Activated CD4-positive, alpha-beta T cell treated with anti-CD3 and anti-CD28 coated beads, Interleukin-2, Interleukin-6, amounts not matched to agents 100 ng/mL and 50 ng/mL, durations not matched to agents 16 hours and 8 hours (primary cell): ENCODE measurements around the gene PRKCA.

Experiments used
- DNase-seq: peaks from one replicate; pipeline ENCODE4 v3.0.0-alpha.2; 2020

PRKCA gene

GRCh38 chr17:66493283-66494019, 191.0 kb downstream of the PRKCA start:
- no peak for DNase-seq

- peak; percentile 33 for DNase-seq
These were observed 191.8 kb downstream of the PRKCA start for GRCh38 chr17:66494023-66494803.

- no peak for DNase-seq
These were observed 192.6 kb downstream of the PRKCA start for GRCh38 chr17:66495035-66495434.

GRCh38 chr17:66496306-66496705, 193.9 kb downstream of the PRKCA start:
- no peak for DNase-seq

GRCh38 chr17:66498580-66498979, 196.2 kb downstream of the PRKCA start:
- no peak for DNase-seq

GRCh38 chr17:66506641-66507040, 204.2 kb downstream of the PRKCA start:
- no peak for DNase-seq

GRCh38 chr17:66507103-66507923, 204.9 kb downstream of the PRKCA start:
- DNase-seq = peak; percentile 50

GRCh38 chr17:66507982-66508760, 205.8 kb downstream of the PRKCA start:
- no peak for DNase-seq

GRCh38 chr17:66508896-66509844, 206.8 kb downstream of the PRKCA start:
- DNase-seq = peak; percentile 86

GRCh38 chr17:66509926-66510325, 207.5 kb downstream of the PRKCA start:
- DNase-seq = peak; percentile 55

GRCh38 chr17:66511135-66511534, 208.7 kb downstream of the PRKCA start:
- DNase-seq = peak; percentile 65

- DNase-seq = peak; percentile 80
These were observed 211.9 kb downstream of the PRKCA start for GRCh38 chr17:66514227-66514806.

- DNase-seq = no peak
These were observed 213.6 kb downstream of the PRKCA start for GRCh38 chr17:66515974-66516373.

GRCh38 chr17:66517336-66518009, 215.1 kb downstream of the PRKCA start:
- DNase-seq = no peak

- peak; percentile 35 for DNase-seq
These were observed 215.7 kb downstream of the PRKCA start for GRCh38 chr17:66518108-66518507.

GRCh38 chr17:66518677-66519076, 216.3 kb downstream of the PRKCA start:
- DNase-seq = no peak

- DNase-seq = no peak
These were observed 216.7 kb downstream of the PRKCA start for GRCh38 chr17:66519154-66519553.

GRCh38 chr17:66520999-66521398, 218.6 kb downstream of the PRKCA start:
- no peak for DNase-seq

- DNase-seq = peak; percentile 48
These were observed 220.3 kb downstream of the PRKCA start for GRCh38 chr17:66522591-66523272.
